ENCODE measurements around the gene WDR82. TPM values are rescaled to one million over a fixed set of nuclear protein-coding genes. Genes with fewer than 3 reads are reported as not detected.
A peak's percentile ranks its signal among the peaks of the same experiment; 100 is the strongest.

Gene WDR82, protein sequence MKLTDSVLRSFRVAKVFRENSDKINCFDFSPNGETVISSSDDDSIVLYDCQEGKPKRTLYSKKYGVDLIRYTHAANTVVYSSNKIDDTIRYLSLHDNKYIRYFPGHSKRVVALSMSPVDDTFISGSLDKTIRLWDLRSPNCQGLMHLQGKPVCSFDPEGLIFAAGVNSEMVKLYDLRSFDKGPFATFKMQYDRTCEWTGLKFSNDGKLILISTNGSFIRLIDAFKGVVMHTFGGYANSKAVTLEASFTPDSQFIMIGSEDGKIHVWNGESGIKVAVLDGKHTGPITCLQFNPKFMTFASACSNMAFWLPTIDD
- total RNA-seq, result 69.9 TPM

DNA sequence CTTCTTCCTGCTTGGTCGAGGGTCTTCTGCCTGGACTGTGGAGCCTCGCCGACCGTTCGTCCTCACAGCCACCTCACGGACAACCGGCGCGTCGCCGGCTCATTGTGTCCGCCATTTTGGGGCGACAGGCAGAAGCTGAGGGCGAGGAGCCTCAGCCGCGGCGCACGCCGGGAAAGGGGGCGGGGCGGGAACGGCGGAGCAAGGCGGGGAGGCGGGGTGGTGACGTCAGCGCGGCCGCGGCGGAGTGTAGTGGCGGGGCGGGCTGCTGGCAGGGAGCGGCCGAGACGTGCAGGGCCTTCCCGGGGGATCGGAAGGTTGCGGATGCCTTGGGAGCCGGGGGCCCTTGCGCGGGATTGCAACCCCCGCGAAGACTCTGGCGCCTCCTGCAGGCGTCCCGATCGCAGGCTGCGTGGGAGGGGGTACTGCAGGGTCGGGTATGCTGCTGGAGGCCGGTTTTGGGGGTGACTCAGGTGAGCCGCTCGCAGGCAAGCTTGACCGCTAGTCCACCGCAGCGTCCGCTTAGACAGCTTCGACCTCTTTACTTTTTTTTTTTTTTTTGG is at the start of gene WDR82:
WDR82 (minus strand) TSS at position 140 of the 560 bp plus-strand sequence. CDS start 288 bp downstream, outside the sequence.
- Histone ChIP-seq H3K4me1 (ENCODE audit: control insufficient read depth in 3 of 3, insufficient read depth in 3 of 3, low read length in 3 of 3) (peaks cover 21 to 42% (median 33%) of the 10 kb centered on the region in 3 donors), H3K9me3 (ENCODE audit: control insufficient read depth in 3 of 3, low read length in 3 of 3) (no peaks in the 10 kb centered on the region), H3K27ac (ENCODE audit: low read depth, low read length) (peak within 1 kb of the TSS; percentile 96)

DNA sequence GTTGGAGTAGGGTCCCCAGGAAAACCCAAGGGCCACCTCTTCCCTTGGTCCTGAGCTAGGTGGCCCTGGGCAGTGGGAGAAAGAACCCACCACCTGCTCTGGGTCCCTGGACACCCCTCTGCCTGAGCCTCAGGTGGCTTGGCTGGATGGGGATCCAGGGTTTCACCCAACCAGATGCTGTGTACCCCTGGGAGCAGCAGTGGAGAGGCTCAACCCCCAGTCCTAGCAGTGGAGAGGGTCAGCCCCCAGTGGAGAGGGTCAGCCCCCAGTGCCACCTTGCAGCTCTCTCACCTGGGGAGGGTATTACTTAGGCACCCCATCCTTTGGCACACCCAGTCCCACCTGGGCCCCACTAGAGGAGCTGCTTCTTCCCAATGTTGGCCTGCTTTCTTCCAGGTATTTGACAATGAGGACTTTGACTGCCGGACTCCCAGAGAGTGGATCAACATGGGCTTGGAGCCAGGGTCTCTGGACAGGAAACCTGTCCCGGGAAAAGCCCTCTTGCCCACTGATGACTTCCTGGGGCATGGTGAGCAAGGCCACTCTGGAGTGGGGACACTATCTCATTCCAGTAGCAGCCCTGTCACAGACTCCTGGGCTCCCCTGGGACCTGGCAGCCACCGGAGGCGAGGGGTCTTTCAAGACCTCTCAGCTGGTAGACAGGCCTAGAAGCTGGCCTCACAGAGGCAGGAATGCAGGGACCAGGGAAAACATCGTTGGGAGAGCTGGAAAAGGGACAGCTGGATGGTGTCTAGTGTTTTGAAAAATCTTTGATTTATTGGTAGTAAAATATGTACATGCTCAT is 49.2 kb upstream of the WDR82 start:
- Histone ChIP-seq H3K4me1 (ENCODE audit: control insufficient read depth in 3 of 3, insufficient read depth in 3 of 3, low read length in 3 of 3) (peaks cover 0 to 2% (median 0%) of the 10 kb centered on the region in 3 donors), H3K27me3 (ENCODE audit: control insufficient read depth in 3 of 3, insufficient read depth in 3 of 3, low read length in 3 of 3) (no peaks in the 10 kb centered on the region), H3K27ac (ENCODE audit: low read depth, low read length) (no peak overlapping the region), H3K9me3 (ENCODE audit: control insufficient read depth in 3 of 3, low read length in 3 of 3) (no peaks in the 10 kb centered on the region), H3K36me3 (ENCODE audit: control insufficient read depth in 3 of 3, insufficient read depth in 3 of 3, low read length in 3 of 3) (peaks cover 0 to 10% (median 5%) of the 10 kb centered on the region in 3 donors), H3K4me3 (ENCODE audit: low read length in 3 of 3) (no peak overlapping the region), H3K9ac (ENCODE audit: low read depth in 1 of 3, low read length in 3 of 3) (no peak overlapping the region)

More for the DNA sequence above, at the start of gene WDR82:
- H3K4me3 ChIP-seq (ENCODE audit: low read length in 3 of 3), result peak within 1 kb of the TSS; percentile 94 to 99 (median 98)
- H3K9ac ChIP-seq (ENCODE audit: low read depth in 1 of 3, low read length in 3 of 3), result peak within 1 kb of the TSS; percentile 93 to 99 (median 98)
- H3K36me3 ChIP-seq (ENCODE audit: control insufficient read depth in 3 of 3, insufficient read depth in 3 of 3, low read length in 3 of 3), result peaks cover 0 to 2% (median 0%) of the 10 kb centered on the region in 3 donors
- no peaks in the 10 kb centered on the region for H3K27me3 ChIP-seq (ENCODE audit: control insufficient read depth in 3 of 3, insufficient read depth in 3 of 3, low read length in 3 of 3)

DNA sequence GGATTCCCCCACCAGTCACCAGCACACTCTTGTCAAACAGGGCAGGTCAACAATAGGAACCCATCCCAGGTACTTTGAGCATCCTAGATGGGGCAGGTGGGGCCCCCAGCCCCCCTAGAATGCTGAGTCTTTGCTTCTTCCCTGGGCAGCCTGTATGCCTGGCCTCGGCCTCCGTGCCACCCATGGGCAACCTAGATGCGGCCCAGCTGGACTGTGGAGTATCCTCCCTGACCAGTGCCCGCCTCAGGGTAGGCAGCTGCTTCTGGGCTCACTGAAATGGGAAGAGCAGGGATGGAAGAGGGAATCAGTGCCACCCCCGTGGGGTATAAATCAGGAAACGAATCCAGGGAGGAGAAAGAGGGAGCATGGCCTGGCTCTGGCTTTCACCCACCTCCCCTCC is 48.5 kb upstream of the WDR82 start:
- Histone ChIP-seq H3K9me3 (ENCODE audit: control insufficient read depth in 3 of 3, low read length in 3 of 3) (no peaks in the 10 kb centered on the region), H3K4me3 (ENCODE audit: low read length in 3 of 3) (no peak overlapping the region), H3K27ac (ENCODE audit: low read depth, low read length) (no peak overlapping the region), H3K27me3 (ENCODE audit: control insufficient read depth in 3 of 3, insufficient read depth in 3 of 3, low read length in 3 of 3) (no peaks in the 10 kb centered on the region), H3K4me1 (ENCODE audit: control insufficient read depth in 3 of 3, insufficient read depth in 3 of 3, low read length in 3 of 3) (peaks cover 0 to 2% (median 0%) of the 10 kb centered on the region in 3 donors), H3K36me3 (ENCODE audit: control insufficient read depth in 3 of 3, insufficient read depth in 3 of 3, low read length in 3 of 3) (peaks cover 0 to 7% (median 0%) of the 10 kb centered on the region in 3 donors), H3K9ac (ENCODE audit: low read depth in 1 of 3, low read length in 3 of 3) (no peak overlapping the region)

DNA sequence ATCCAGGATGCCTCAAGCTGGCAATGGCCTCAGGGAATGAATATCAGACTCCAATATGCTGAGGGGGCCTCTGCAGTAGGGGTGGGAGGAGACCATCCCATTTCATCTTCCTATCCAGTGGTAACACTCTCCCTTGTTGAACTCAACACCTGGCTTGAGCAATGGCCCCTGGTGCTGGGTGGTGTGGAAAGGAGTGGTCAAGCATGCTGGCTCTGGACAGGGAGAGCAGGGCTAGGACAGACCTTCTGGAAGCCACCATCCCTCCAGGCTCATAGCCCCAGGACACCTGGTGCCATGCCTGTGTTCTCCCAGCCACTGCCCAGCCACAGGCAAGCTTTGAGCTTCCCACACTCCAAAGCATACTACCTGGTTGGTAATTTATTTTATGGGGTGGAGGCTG is 47.2 kb upstream of the WDR82 start:
- Histone ChIP-seq H3K27me3 (ENCODE audit: control insufficient read depth in 3 of 3, insufficient read depth in 3 of 3, low read length in 3 of 3) (no peaks in the 10 kb centered on the region), H3K9me3 (ENCODE audit: control insufficient read depth in 3 of 3, low read length in 3 of 3) (no peaks in the 10 kb centered on the region), H3K9ac (ENCODE audit: low read depth in 1 of 3, low read length in 3 of 3) (no peak overlapping the region)

DNA sequence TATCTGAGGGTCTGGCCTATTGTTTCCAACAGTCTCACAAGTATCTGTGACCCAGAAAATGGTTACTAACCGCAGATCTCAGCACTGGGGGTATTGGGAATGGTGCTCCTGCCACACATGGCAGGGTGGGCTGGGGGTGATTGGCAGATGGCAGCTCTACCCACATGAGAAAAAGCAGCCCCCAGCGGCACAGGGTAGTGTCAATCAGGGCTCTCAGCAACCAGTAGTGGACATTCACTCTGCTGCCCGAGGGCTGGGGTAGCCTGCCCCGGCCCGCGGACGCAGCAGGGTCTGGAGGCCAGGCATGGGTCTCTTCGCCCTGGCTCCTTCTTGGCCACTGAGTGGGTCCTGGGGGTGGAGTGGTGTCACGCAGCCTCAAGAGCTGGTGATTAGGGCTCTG is 46.2 kb upstream of the WDR82 start:
- peaks cover 0 to 2% (median 0%) of the 10 kb centered on the region in 3 donors for H3K4me1 ChIP-seq (ENCODE audit: control insufficient read depth in 3 of 3, insufficient read depth in 3 of 3, low read length in 3 of 3)
- no peak overlapping the region for H3K4me3 ChIP-seq (ENCODE audit: low read length in 3 of 3)
- no peaks in the 10 kb centered on the region for H3K9me3 ChIP-seq (ENCODE audit: control insufficient read depth in 3 of 3, low read length in 3 of 3)
- H3K27ac ChIP-seq (ENCODE audit: low read depth, low read length), result no peak overlapping the region
- H3K27me3 ChIP-seq (ENCODE audit: control insufficient read depth in 3 of 3, insufficient read depth in 3 of 3, low read length in 3 of 3), result no peaks in the 10 kb centered on the region
- peaks cover 0 to 2% (median 0%) of the 10 kb centered on the region in 3 donors for H3K36me3 ChIP-seq (ENCODE audit: control insufficient read depth in 3 of 3, insufficient read depth in 3 of 3, low read length in 3 of 3)
- no peak overlapping the region for H3K9ac ChIP-seq (ENCODE audit: low read depth in 1 of 3, low read length in 3 of 3)

More for the DNA sequence above, 47.2 kb upstream of the WDR82 start:
- H3K4me3 ChIP-seq (ENCODE audit: low read length in 3 of 3), result no peak overlapping the region
- H3K27ac ChIP-seq (ENCODE audit: low read depth, low read length), result no peak overlapping the region
- H3K36me3 ChIP-seq (ENCODE audit: control insufficient read depth in 3 of 3, insufficient read depth in 3 of 3, low read length in 3 of 3), result peaks cover 0 to 2% (median 0%) of the 10 kb centered on the region in 3 donors
- H3K4me1 ChIP-seq (ENCODE audit: control insufficient read depth in 3 of 3, insufficient read depth in 3 of 3, low read length in 3 of 3), result peaks cover 0 to 2% (median 0%) of the 10 kb centered on the region in 3 donors

- Histone ChIP-seq H3K4me3 (ENCODE audit: low read length in 3 of 3) (no peak overlapping the region), H3K36me3 (ENCODE audit: control insufficient read depth in 3 of 3, insufficient read depth in 3 of 3, low read length in 3 of 3) (peaks cover 0 to 1% (median 0%) of the 10 kb centered on the region in 3 donors), H3K4me1 (ENCODE audit: control insufficient read depth in 3 of 3, insufficient read depth in 3 of 3, low read length in 3 of 3) (peaks cover 0 to 4% (median 4%) of the 10 kb centered on the region in 3 donors), H3K27ac (ENCODE audit: low read depth, low read length) (no peak overlapping the region), H3K9me3 (ENCODE audit: control insufficient read depth in 3 of 3, low read length in 3 of 3) (no peaks in the 10 kb centered on the region), H3K27me3 (ENCODE audit: control insufficient read depth in 3 of 3, insufficient read depth in 3 of 3, low read length in 3 of 3) (no peaks in the 10 kb centered on the region), H3K9ac (ENCODE audit: low read depth in 1 of 3, low read length in 3 of 3) (peak overlapping the region in 1 of 3 donors; percentile 3)
These were observed 45.3 kb upstream of the WDR82 start for GRCh38 chr3:52323526-52324295.

- Histone ChIP-seq H3K4me1 (ENCODE audit: control insufficient read depth in 3 of 3, insufficient read depth in 3 of 3, low read length in 3 of 3) (peaks cover 7 to 16% (median 16%) of the 10 kb centered on the region in 3 donors), H3K9me3 (ENCODE audit: control insufficient read depth in 3 of 3, low read length in 3 of 3) (no peaks in the 10 kb centered on the region), H3K4me3 (ENCODE audit: low read length in 3 of 3) (no peak overlapping the region), H3K9ac (ENCODE audit: low read depth in 1 of 3, low read length in 3 of 3) (no peak overlapping the region), H3K27ac (ENCODE audit: low read depth, low read length) (no peak overlapping the region), H3K36me3 (ENCODE audit: control insufficient read depth in 3 of 3, insufficient read depth in 3 of 3, low read length in 3 of 3) (no peaks in the 10 kb centered on the region), H3K27me3 (ENCODE audit: control insufficient read depth in 3 of 3, insufficient read depth in 3 of 3, low read length in 3 of 3) (no peaks in the 10 kb centered on the region)
These were observed 44.0 kb upstream of the WDR82 start for GRCh38 chr3:52322466-52322865.

GRCh38 chr3:52321481-52321880 is 43.0 kb upstream of the WDR82 start:
- peaks cover 12 to 21% (median 20%) of the 10 kb centered on the region in 3 donors for H3K4me1 ChIP-seq (ENCODE audit: control insufficient read depth in 3 of 3, insufficient read depth in 3 of 3, low read length in 3 of 3)
- H3K9ac ChIP-seq (ENCODE audit: low read depth in 1 of 3, low read length in 3 of 3), result no peak overlapping the region
- H3K9me3 ChIP-seq (ENCODE audit: control insufficient read depth in 3 of 3, low read length in 3 of 3), result no peaks in the 10 kb centered on the region
- H3K36me3 ChIP-seq (ENCODE audit: control insufficient read depth in 3 of 3, insufficient read depth in 3 of 3, low read length in 3 of 3), result no peaks in the 10 kb centered on the region
- H3K27ac ChIP-seq (ENCODE audit: low read depth, low read length), result no peak overlapping the region
- H3K27me3 ChIP-seq (ENCODE audit: control insufficient read depth in 3 of 3, insufficient read depth in 3 of 3, low read length in 3 of 3), result no peaks in the 10 kb centered on the region
- H3K4me3 ChIP-seq (ENCODE audit: low read length in 3 of 3), result no peak overlapping the region

DNA sequence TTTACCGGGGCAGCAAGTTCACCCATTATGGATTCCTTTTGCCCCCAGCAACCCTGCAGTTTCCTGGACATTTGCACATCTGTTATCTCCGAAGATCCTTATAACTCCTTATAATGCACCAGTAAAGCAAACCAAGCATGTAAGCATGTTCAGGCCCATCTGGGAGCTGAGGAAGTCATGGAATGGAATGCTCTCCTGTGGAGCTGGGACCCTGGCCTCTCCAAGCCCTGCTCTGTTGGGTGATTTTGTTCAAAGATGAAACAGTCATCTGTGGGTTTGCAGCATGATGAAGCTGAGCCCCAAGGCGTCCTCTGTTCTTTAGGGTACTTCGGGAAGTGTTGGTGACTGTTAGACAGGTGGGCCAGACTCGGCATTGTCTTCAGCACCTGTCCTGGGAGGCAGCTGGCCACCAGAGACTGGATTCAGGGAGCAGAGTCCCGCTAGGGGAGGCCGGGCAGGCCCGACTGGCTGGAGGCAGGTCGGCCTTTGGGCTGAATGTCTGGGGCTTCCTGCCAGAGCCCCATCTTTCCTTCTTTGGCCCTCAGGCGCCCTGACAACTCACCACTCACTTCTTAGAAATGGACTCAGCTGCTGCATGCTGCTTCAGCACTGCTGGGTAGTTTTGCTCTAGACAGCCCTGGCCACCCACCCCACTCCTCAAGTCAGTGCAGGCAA is 41.6 kb upstream of the WDR82 start:
- no peak overlapping the region for H3K27ac ChIP-seq (ENCODE audit: low read depth, low read length)
- H3K4me1 ChIP-seq (ENCODE audit: control insufficient read depth in 3 of 3, insufficient read depth in 3 of 3, low read length in 3 of 3), result peaks cover 12 to 21% (median 20%) of the 10 kb centered on the region in 3 donors
- H3K9ac ChIP-seq (ENCODE audit: low read depth in 1 of 3, low read length in 3 of 3), result no peak overlapping the region
- H3K36me3 ChIP-seq (ENCODE audit: control insufficient read depth in 3 of 3, insufficient read depth in 3 of 3, low read length in 3 of 3), result no peaks in the 10 kb centered on the region
- H3K4me3 ChIP-seq (ENCODE audit: low read length in 3 of 3), result no peak overlapping the region
- no peaks in the 10 kb centered on the region for H3K9me3 ChIP-seq (ENCODE audit: control insufficient read depth in 3 of 3, low read length in 3 of 3)
- H3K27me3 ChIP-seq (ENCODE audit: control insufficient read depth in 3 of 3, insufficient read depth in 3 of 3, low read length in 3 of 3), result peaks cover 0 to 3% (median 0%) of the 10 kb centered on the region in 3 donors
